ENCODE data around the gene MAP3K2.

DNA sequence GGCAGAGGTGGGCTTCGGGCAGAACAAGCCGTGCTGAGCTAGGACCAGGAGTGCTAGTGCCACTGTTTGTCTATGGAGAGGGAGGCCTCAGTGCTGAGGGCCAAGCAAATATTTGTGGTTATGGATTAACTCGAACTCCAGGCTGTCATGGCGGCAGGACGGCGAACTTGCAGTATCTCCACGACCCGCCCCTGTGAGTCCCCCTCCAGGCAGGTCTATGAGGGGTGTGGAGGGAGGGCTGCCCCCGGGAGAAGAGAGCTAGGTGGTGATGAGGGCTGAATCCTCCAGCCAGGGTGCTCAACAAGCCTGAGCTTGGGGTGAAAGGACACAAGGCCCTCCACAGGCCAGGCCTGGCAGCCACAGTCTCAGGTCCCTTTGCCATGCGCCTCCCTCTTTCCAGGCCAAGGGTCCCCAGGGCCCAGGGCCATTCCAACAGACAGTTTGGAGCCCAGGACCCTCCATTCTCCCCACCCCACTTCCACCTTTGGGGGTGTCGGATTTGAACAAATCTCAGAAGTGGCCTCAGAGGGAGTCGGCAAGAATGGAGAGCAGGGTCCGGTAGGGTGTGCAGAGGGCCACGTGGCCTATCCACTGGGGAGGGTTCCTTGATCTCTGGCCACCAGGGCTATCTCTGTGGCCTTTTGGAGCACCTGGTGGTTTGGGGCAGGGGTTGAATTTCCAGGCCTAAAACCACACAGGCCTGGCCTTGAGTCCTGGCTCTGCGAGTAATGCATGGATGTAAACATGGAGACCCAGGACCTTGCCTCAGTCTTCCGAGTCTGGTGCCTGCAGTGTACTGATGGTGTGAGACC lies 30.7 kb upstream of the MAP3K2 start, which contains the start of gene PROC:
- TF ChIP-seq RFX5 (IDR thresholded peaks at IDR 0.05; ENCODE audit: low read depth, low read length) = no peak
- TF ChIP-seq, protein P1, sequence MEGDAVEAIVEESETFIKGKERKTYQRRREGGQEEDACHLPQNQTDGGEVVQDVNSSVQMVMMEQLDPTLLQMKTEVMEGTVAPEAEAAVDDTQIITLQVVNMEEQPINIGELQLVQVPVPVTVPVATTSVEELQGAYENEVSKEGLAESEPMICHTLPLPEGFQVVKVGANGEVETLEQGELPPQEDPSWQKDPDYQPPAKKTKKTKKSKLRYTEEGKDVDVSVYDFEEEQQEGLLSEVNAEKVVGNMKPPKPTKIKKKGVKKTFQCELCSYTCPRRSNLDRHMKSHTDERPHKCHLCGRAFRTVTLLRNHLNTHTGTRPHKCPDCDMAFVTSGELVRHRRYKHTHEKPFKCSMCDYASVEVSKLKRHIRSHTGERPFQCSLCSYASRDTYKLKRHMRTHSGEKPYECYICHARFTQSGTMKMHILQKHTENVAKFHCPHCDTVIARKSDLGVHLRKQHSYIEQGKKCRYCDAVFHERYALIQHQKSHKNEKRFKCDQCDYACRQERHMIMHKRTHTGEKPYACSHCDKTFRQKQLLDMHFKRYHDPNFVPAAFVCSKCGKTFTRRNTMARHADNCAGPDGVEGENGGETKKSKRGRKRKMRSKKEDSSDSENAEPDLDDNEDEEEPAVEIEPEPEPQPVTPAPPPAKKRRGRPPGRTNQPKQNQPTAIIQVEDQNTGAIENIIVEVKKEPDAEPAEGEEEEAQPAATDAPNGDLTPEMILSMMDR (conservative IDR thresholded peaks at IDR 0.05; ENCODE audit: low read depth, low read length) = no peak
- TF ChIP-seq RAD21 (IDR thresholded peaks at IDR 0.05; ENCODE audit: low read length) = no peak
- no peak for TF ChIP-seq POLR2A (IDR thresholded peaks at IDR 0.05; ENCODE audit: low read depth, low read length)
- TF ChIP-seq, protein P2, sequence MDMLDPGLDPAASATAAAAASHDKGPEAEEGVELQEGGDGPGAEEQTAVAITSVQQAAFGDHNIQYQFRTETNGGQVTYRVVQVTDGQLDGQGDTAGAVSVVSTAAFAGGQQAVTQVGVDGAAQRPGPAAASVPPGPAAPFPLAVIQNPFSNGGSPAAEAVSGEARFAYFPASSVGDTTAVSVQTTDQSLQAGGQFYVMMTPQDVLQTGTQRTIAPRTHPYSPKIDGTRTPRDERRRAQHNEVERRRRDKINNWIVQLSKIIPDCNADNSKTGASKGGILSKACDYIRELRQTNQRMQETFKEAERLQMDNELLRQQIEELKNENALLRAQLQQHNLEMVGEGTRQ (IDR thresholded peaks at IDR 0.05; ENCODE audit: low read depth, low read length) = no peak
- TF ChIP-seq NFE2L2 (IDR thresholded peaks at IDR 0.05; ENCODE audit: low read depth, low read length) = no peak
- TF ChIP-seq CEBPB (IDR thresholded peaks at IDR 0.05; ENCODE audit: low read depth, low read length) = no peak
- TF ChIP-seq MXI1 (IDR thresholded peaks at IDR 0.05; ENCODE audit: borderline replicate concordance, low read depth, low read length) = no peak
- no peak for TF ChIP-seq FOS (IDR thresholded peaks at IDR 0.05; ENCODE audit: low read depth, low read length)
- TF ChIP-seq BHLHE40 (IDR thresholded peaks at IDR 0.05; ENCODE audit: low read depth, low read length) = no peak
- TF ChIP-seq CHD1 (IDR thresholded peaks at IDR 0.05; ENCODE audit: low read depth, low read length) = no peak
